ENCODE measurements around the gene USB1.

The USB1 gene

GRCh38 chr16:57993897-57994296, 7.3 kb upstream of the USB1 start:
- in situ Hi-C loops (cut with MboI; ENCODE audit: low sequenced_read_pairs): no loop called here

GRCh38 chr16:57994361-57994760, 6.8 kb upstream of the USB1 start:
- in situ Hi-C loops (cut with MboI; ENCODE audit: low sequenced_read_pairs): no loop called here

- in situ Hi-C loops (cut with MboI; ENCODE audit: low sequenced_read_pairs): no loop called here
These were observed 6.4 kb upstream of the USB1 start for GRCh38 chr16:57994778-57995177.

- in situ Hi-C loops (cut with MboI; ENCODE audit: low sequenced_read_pairs): no loop called here
These were observed 5.3 kb upstream of the USB1 start for GRCh38 chr16:57995721-57996405.

GRCh38 chr16:57996406-57997175, 4.6 kb upstream of the USB1 start:
- in situ Hi-C loops (cut with MboI; ENCODE audit: low sequenced_read_pairs): no loop called here

GRCh38 chr16:57997176-57997527, 4.1 kb upstream of the USB1 start:
- in situ Hi-C loops (cut with MboI; ENCODE audit: low sequenced_read_pairs): no loop called here

- in situ Hi-C loops (cut with MboI; ENCODE audit: low sequenced_read_pairs): no loop called here
These were observed 3.5 kb upstream of the USB1 start for GRCh38 chr16:57997528-57998265.

GRCh38 chr16:57998486-57998885, 2.7 kb upstream of the USB1 start:
- in situ Hi-C loops (cut with MboI; ENCODE audit: low sequenced_read_pairs): no loop called here

GRCh38 chr16:57998992-57999365, 2.2 kb upstream of the USB1 start:
- in situ Hi-C loops (cut with MboI; ENCODE audit: low sequenced_read_pairs): no loop called here

GRCh38 chr16:57999366-57999970, 1.7 kb upstream of the USB1 start:
- in situ Hi-C loops (cut with MboI; ENCODE audit: low sequenced_read_pairs): no loop called here

- in situ Hi-C loops (cut with MboI; ENCODE audit: low sequenced_read_pairs): loop anchor here (10.0 kb wide), 1 partner anchor 105 kb away; no protein-coding TSS in a partner anchor
These were observed 1.1 kb upstream of the USB1 start, which contains the start of gene ZNF319 for GRCh38 chr16:57999971-58000705. TSS of gene ZNF319 (minus strand) at chr16:58000672. CDS start at chr16:57998265, 2,407 bp downstream.

- in situ Hi-C loops (cut with MboI; ENCODE audit: low sequenced_read_pairs): loop anchor here (10.0 kb wide), 1 partner anchor 107 kb away; no protein-coding TSS in a partner anchor
These were observed 691 bp downstream of the USB1 start for GRCh38 chr16:58001781-58002415.

GRCh38 chr16:58002416-58002800, 1.2 kb downstream of the USB1 start:
- in situ Hi-C loops (cut with MboI; ENCODE audit: low sequenced_read_pairs): loop anchor here (10.0 kb wide), 1 partner anchor 108 kb away; no protein-coding TSS in a partner anchor

- in situ Hi-C loops (cut with MboI; ENCODE audit: low sequenced_read_pairs): loop anchor here (10.0 kb wide), 1 partner anchor 108 kb away; no protein-coding TSS in a partner anchor
These were observed 1.7 kb downstream of the USB1 start for GRCh38 chr16:58002936-58003335.

GRCh38 chr16:58004736-58005135, 3.5 kb downstream of the USB1 start:
- in situ Hi-C loops (cut with MboI; ENCODE audit: low sequenced_read_pairs): loop anchor here (10.0 kb wide), 1 partner anchor 110 kb away; no protein-coding TSS in a partner anchor

GRCh38 chr16:58009856-58010416, 8.7 kb downstream of the USB1 start:
- in situ Hi-C loops (cut with MboI; ENCODE audit: low sequenced_read_pairs): loop anchor here (10.0 kb wide), 1 partner anchor 115 kb away; no protein-coding TSS in a partner anchor

- in situ Hi-C loops (cut with MboI; ENCODE audit: low sequenced_read_pairs): no loop called here
These were observed 9.7 kb downstream of the USB1 start for GRCh38 chr16:58010886-58011285.

- in situ Hi-C loops (cut with MboI; ENCODE audit: low sequenced_read_pairs): no loop called here
These were observed 10.4 kb downstream of the USB1 start for GRCh38 chr16:58011652-58012051.

- in situ Hi-C loops (cut with MboI; ENCODE audit: low sequenced_read_pairs): no loop called here
These were observed 11.3 kb downstream of the USB1 start for GRCh38 chr16:58012481-58012880.
